GM18909 (cell line): ENCODE results near the gene LAMB3.
A peak's percentile ranks its signal among the peaks of the same experiment; 100 is the strongest.

Experiments
- ATAC-seq: cut with Tn5 transposase; IDR thresholded peaks from one replicate; pipeline ENCODE4 v1.9.1; 2021; ENCODE audit warnings: mild to moderate bottlenecking; ENCODE audit not compliant: unreplicated experiment, poor library complexity

Gene LAMB3

DNA sequence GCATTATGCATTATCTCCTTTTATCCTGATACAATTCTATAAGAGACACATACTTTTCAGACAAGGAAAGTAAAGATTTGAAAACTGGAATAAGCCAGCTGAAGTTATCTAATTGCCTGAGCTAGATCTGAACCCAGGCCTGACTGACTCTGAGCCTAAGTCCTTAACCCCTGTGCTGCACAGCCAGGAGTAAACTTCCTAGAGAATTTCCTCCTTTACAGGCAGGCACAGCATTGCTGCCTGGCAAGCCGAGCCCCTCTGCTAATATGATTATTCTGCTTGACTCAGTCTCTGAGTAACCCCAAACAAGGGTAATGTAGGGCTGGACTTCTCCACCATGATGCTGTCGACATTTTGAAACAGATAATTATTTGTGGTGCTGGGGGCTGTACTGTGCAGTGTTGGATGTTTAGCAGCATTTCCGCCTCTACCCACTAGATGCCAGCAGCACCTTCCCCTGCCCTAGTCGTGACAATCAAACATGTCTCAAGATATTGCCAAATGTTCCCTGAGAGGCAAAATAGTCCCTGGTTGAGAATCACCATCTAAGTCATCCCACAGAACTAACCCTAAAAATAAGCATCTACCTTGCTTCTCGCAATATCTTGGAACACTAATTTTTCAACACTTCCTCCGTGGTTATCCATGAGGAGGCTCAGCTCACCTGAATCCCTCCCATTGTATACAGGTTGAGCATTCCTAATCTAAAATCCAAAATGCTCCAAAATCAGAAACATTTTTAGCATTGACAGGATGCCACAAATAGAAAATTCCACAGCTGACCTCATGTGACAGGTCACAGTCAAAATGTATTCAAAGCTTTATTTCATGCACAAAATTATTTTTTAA lies 50.2 kb downstream of the LAMB3 start:
- peak; percentile 62 for ATAC-seq

DNA sequence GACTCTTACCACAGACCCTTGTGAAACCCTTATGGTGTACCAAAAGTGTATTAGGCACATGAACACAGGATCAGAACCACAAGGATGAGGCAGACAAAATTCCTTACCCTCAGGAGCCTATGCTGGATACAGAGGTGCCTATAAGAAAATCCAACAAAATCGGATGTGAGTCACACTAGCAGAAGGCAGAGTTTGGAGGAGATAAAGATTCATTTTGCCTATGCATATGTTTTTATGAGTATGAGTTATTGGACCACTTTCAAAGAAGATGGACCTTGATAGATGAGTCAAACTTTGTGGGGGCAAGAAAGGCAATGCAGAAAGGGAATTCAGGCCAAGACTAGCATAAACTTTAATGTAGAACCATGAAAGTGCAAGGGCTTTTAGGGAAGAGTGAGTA lies 51.7 kb downstream of the LAMB3 start:
- no peak for ATAC-seq

DNA sequence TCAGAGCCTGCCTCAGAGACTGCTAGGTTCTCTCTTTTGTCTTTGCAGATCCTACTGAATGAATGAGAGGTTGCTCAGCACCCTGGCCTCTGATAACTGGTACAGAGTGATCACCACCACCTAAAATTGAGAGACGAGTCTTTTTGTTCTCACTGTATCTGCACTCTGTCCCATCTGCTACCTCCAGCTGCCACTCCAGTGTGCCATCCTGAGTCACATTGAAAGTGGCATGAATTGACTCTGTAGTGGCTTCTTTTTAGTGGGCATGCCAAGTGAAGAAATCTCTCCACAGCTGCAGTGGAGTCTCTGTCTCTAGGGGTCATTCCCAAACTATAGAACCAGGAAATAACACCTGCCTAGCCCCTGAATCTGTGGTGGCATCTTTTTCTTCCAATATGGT lies 54.0 kb downstream of the LAMB3 start:
- ATAC-seq, result no peak

DNA sequence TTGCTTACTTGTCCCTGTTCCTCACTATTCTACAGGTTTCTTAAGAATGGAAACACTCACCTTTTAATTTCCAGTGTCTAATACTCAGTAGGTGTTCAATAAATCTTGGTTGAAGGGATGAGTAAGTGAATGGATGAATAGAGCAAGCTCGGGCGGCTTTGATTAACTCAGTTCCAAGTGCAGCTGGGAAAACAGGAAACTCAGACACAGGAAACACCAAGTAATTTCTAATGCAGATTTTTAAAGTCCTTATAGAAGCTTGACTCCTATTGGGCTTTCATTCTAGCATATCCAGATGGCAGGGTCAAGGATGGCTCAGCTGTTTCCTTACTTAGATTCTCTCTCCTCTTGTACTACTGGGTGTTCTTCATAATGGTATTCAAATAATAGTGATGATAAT lies 54.7 kb downstream of the LAMB3 start:
- ATAC-seq, result no peak

DNA sequence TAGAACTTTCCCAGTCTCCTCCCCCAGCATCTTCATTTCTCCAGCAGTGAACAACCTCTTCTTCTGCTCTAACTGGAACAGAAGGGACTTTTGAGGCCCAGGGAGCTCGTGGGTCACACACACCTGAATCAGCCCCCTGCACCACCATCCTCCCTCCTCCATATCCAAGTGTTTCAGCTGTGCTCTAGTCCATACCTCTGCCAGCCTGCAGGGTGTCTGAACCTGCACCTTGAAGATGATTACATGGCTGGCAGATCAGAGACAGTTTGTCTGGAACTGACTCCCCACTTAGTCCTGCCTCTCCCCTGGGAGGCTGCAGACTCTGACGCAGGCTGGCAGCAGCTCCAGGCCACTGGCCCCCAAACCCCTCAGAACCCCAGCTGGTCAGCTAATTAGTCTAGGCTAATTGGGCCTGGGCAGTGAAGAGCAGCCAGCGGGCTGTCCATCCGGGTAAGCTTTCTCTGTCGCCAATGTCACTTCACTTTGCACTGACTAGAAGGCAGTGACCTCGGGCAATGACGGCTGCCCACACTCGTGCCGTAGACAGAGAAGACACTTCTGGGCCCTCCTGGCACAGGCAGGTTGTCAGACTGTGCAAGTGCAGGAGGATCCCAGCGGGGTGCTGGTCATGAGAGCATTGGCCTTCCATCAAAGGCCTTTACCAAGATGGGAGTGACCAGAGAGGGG lies 56.5 kb downstream of the LAMB3 start:
- ATAC-seq, result no peak

DNA sequence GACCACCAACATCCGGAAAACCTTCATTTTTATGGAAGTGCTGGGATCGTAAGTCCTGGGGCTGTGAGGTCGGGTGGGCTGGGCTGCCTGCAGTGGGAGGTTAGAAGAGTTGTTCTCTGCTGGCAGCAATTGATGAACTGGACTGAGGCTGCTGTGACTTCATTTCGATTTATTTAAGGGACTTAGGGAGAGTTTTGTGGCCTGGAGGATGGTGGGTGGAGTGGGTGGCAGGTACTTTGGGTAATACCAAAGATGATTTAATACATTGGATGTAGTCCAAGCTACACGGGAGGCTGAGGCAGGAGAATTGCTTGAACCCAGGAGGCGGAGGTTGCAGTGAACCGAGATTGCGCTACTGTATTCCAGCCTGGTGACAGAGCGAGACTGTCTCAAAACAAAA lies 57.2 kb downstream of the LAMB3 start:
- no peak for ATAC-seq

DNA sequence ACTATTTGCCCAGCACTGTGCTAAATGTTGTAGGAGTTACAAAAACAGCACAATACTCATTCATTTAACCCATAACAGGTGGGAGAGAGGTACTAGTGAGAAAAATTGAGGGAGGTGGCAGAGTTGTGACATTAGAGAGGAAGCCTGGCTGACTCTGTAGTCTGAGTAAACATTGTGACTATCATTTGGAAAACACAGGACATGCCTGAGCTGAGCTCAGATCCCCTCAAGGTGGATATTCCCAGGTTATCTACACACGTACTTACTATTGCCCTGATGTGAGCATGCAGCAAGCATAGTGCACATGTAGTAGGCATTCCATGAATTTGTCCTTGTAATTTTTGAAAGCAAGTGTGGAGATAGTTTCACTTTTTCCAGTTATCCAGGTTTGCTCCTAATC lies 57.8 kb downstream of the LAMB3 start:
- no peak for ATAC-seq

DNA sequence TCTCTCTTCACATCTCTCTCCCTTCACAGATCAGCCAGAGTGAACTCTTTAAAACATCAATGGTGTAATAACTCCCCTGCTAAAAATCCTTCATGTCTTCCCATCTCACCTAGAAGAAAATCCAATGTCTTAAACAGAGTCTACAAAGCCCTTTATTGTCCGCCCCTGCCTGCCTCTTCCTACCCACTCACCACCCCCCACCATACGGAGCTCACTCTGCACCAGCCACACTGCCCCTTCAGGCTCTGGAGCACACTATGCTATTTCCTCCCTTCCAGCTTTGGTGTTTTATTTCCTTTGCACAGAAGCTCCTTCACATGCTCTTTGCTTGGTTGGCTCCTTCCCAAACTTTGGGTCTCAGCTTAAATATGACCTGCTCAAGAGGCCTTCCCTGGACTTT lies 58.5 kb downstream of the LAMB3 start:
- ATAC-seq, result no peak

DNA sequence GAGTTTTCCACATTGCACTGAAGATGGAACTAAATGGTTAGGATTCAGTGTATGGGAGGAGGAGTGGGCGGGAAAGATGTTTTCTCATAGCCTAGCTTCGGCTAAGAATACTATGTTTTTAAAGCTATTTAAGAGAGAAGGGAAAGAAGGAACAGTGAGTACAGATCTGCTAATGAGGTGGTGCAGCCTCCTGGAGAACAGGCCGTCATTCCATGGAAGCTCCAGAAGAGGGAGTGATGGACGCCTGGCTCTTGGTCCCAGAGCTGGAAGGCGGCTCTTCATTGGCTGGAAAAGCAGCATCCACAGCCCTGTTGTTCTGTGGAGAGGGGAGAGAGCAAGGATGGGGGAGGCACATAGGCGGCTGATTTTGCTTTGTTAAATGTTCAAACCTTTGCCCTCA lies 61.8 kb downstream of the LAMB3 start:
- no peak for ATAC-seq

DNA sequence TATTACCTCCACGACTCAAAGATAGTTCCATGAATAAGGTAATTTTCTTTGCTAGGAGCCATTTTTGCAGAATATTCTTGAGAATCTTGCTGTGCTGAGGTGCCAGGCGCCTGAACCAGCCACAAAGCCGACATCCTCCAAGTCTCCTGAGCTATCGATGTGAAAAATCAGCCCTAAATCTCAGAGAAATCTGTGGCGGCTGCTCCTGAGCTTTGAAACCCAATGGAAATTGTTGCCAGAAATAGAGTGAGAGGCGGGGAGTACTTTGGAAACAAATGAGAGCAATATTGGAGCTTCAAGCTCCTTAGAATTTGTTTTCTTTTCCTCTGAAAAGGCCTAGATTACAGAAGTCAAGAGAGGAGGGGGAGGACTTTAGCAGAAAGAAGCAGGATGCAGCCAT lies 62.4 kb downstream of the LAMB3 start:
- no peak for ATAC-seq

DNA sequence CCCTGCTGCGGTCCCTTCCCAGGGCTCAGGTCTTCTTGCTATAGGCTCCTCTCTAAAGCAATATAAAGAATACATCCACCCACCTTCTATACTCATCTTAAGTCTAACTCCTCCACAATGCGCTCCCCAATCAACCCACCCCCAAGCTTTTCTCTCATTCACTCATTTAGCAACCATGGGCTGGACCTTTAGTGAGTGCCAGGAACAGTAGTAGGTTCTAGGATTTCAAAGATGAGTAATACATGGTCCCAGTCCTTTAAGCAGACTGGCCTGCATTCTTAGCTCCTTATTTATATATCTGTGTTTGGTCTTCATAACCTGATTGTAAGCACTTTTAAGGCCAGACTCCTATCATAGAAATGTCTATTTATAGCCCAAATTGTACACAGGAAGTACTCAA lies 62.8 kb downstream of the LAMB3 start:
- ATAC-seq, result no peak

DNA sequence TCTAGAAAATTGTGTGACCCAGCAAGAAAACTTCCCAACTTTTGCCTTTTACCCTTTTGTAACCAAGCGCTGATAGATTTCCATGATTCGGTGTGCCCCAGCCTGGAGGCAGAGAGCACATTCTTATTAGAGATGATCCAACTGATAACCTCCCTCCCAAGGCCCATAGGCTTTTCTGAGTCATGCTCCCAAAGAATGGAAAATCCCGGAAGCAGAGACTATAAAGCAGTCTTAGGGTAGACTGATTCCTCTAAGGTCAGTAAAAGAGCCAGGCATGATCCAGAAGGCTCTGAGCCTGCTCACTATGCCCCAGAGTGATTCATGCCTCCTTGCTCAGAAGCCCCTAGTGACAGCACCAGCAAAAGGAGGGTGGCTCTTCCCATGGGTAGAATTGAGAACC lies 64.4 kb downstream of the LAMB3 start:
- ATAC-seq, result no peak

DNA sequence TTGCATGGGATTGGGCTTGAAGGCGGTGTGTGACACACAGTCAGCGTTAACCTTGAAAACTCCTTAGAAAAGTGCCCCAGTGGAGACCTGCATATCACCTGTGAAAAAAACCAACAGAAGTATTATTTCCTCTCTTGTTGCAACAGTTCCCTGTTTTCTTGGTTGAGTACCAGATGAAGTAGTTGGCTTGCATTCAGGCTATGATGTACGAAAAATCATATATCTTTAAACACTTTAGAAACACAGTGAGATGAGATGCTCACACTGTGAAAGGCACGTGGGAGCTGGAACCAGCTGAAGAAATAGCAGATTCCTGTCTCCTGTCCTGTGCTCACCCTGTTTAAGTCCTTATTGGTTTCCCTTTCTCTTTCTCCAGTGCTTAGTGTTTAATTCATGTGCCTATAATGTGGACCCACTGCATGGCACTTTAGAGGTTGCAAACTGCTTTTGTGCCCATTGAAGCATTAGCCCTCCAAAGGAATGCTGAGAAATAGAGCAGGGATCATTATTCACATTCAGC lies 65.9 kb downstream of the LAMB3 start:
- ATAC-seq, result no peak

DNA sequence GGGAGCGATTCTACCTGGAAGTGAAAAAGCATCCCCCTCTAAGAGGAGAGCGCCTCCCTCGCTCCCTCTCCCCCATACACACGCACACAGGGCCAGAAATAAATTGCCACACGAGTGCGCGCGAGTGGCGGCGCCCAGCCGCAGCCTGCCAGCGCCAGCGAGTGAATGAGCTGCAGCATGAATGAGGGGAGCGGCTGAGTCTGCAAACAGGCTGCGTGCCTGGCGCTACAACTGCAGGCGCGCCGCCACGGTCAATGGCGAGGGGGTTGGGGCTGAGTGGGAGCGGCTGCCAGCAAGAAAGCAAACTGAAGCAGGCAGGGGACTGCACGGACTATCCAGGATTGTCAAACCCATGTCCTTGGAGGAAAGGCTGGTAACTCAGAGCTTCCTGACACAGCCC lies 66.6 kb downstream of the LAMB3 start:
- ATAC-seq, result no peak

DNA sequence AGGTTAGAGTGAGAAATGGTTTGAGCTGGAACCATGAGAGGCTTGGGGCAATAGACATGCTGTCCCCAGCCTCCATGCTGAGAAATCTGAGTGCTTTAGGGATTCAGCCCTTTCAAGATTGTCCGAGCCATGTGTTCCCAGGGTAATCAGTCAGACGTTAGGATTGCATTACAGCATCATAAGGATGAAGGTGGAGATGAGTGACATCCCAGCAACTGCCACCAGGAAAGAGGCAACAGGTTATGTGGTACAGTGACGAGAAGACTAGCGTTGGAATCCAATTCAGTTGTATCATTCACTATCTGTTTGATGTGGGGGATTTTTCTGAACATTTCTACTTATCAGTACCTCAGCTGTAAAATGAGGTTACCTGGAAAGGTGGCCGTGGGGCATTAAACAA lies 67.0 kb downstream of the LAMB3 start:
- ATAC-seq, result no peak

DNA sequence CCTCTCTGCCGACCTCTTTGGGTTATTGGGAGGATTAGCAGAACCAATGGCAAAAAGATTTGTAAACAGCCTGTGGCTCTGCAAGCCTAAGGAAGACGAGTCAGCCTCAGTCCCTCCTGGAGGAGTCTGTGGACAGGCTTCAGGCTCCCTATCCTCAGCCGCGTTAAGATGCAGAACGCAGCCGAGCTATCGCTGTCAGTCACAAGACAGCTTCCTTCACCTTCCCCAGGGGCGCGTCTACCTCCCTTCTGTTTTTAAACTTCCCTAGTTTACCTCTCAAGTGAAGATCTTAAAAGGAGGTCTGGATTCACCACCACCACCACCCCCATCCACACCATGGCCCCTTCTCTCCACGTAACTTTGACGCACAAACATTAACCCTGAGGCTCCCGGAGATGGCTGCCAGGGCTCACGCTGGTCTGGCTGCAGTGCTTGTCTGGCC lies 68.0 kb downstream of the LAMB3 start:
- no peak for ATAC-seq

DNA sequence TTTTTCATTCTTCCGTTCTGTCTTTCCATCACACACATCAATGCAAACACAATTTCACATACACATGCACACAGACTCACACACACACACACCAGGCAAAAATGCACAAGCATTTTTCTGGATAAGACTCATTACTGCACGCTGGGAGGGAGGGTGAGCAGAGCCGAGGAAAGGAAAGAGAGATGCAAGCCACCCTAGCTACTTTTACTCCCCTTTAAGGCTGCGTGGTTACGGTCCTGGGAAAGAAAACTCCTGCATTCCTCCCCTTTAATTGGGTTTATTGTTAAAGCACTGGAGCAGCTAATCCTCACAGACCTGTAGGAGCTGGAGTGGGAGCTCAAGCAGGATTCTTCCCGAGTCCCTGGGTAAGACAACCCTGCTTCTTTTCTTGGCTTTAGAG lies 68.8 kb downstream of the LAMB3 start, which contains the start of gene CAMK1G:
Gene CAMK1G (plus strand): TSS at position 307 of the 400 bp plus-strand sequence. CDS start 11,270 bp downstream, outside the sequence.
- no peak for ATAC-seq

DNA sequence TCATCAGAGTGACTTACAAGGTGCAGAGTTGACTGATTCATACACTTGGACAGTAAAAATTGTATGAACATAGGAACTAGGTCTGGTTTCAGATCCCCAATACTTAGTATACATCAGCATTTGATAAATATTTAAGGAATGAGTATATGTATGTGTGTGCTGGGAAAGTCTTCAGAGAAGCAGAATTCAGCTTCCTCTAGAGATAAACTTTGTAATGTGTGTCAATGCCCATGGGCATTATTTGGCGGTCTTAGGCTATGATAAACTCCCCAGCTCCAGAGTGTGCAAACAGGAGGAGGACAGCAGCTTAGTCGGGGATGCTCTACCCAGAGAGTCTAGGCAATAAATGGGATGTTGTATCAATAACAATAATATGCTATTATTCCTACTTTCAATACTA lies 71.6 kb downstream of the LAMB3 start:
- ATAC-seq, result no peak

DNA sequence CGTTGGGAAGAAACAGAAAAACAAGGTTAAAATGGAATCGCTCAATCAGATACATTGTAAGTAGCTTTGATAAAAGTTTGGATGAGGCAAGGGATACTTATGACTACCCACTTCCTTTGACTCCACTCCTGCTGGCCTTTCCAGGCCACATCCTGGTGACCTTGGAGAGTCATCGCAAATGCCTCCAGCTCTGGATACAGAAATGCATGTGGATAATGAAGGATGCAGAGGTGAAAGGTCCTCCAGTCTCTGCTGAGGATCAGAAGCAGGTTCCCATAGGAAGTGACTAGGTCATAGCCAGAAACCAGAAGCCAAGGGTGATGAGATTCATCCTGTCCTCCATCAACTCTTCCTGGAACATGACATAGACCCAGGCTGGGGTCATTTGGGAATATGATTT lies 74.9 kb downstream of the LAMB3 start:
- no peak for ATAC-seq

DNA sequence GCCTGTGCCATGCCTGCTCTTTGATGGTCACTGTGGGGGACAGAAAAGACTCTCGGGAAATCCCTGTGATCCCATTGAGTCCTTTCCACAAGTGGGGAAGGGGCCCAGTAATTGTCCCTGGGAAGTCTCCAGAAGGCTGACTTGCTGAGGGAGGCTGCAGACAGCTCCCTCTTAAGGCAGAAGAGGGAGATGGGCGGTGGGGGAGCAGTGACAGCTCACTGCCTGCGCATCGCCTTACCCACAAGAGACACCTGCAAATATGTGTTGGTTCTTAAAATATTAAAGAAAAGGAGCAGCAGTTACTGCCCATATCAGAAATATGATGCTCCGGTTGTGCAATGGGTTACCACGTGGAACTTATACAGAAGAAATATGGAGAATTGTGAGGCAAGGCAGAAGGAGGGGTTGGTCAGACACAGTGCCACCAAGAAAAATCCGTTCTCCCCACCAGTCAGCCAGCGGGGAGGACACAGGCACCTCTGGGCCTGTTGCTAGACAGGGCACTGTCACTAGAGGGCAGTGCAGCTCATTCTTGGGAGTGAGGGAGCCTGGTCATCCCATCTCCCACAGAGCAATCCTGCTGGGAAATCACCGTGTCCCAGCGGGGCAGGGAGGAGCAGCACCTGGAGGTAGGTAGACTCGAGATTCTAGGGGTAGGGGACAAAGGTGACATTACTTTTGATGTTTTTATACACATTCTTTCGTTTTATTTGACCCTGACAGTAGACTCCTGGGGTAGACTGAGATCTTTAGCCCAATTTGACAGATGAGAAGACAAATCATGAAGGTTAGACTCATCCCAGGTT lies 75.6 kb downstream of the LAMB3 start:
- ATAC-seq, result peak; percentile 68

DNA sequence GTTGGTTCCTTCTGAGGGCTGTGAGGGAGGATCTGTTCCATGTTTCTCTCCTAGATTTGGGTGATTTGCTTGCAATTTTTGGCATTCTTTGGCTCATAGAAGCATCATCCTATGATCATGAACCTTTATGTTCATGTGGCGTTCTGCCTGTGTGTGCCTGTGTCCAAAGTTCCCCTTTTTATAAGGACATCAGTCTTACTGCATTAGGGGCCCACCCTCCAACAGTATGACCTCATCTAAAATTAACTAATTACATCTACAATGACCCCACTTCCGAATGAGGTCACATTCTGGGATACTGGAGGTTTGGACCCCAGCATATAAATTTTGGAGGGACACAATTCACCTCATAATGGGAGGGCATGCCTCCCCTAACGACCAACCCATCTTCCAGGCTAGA lies 81.5 kb downstream of the LAMB3 start:
- ATAC-seq, result no peak
